Liver (tissue), 9 donors: ENCODE results near the gene MKI67. TPM values are rescaled to one million over a fixed set of nuclear protein-coding genes. Genes with fewer than 3 reads are reported as not detected.

Experiments used
- DNase-seq: peaks from one replicate; pipeline ENCODE4 v3.0.0-alpha.2; 2017; ENCODE audit warnings: low spot score
- H3K27ac ChIP-seq, 2 donors: one replicate each; pipeline ENCODE4 v1.7.0; 2013; ENCODE audit warnings: inconsistent platforms in 2 of 2, low read length in 2 of 2, control low read depth in 1 of 2, low read depth in 1 of 2, mild to moderate bottlenecking in 1 of 2
- H3K27me3 ChIP-seq, 4 donors: one replicate each; pipeline versions ENCODE4 v1.6.1 to v1.7.0; 2013; ENCODE audit warnings: low read length in 3 of 4, inconsistent platforms in 1 of 4, mild to moderate bottlenecking in 1 of 4, moderate library complexity in 1 of 4; ENCODE audit not compliant: control insufficient read depth in 4 of 4, insufficient read depth in 4 of 4
- H3K36me3 ChIP-seq, 4 donors: one replicate each; pipeline versions ENCODE4 v1.6.1 to v1.7.0; 2013; ENCODE audit warnings: low read length in 3 of 4, mild to moderate bottlenecking in 3 of 4, low read depth in 1 of 4, moderate library complexity in 1 of 4; ENCODE audit not compliant: control insufficient read depth in 4 of 4, insufficient read depth in 3 of 4
- H3K4me1 ChIP-seq, 4 donors: one replicate each; pipeline versions ENCODE4 v1.6.1 to v1.7.0; 2013; ENCODE audit warnings: low read length in 3 of 4, mild to moderate bottlenecking in 3 of 4, moderate library complexity in 1 of 4; ENCODE audit not compliant: control insufficient read depth in 4 of 4, insufficient read depth in 4 of 4
- H3K4me3 ChIP-seq, 3 donors: one replicate each; pipeline versions ENCODE4 v1.6.1 to v1.7.0; 2013; ENCODE audit warnings: low read length in 3 of 3, control low read depth in 1 of 3, low read depth in 1 of 3, mild to moderate bottlenecking in 1 of 3
- H3K9ac ChIP-seq, 2 donors: one replicate each; pipeline ENCODE4 v1.7.0; 2013; ENCODE audit warnings: low read length in 2 of 2, mild to moderate bottlenecking in 2 of 2, moderate library complexity in 2 of 2, control low read depth in 1 of 2, low read depth in 1 of 2
- H3K9me3 ChIP-seq, 4 donors: one replicate each; pipeline versions ENCODE4 v1.6.1 to v1.7.0; 2013; ENCODE audit warnings: low read length in 3 of 4; ENCODE audit not compliant: control insufficient read depth in 4 of 4
- EGR1 ChIP-seq, 2 donors: IDR thresholded peaks; 2 replicates each; pipeline ENCODE4 v1.6.1; 2016 to 2018; ENCODE audit warnings: antibody characterized with exemption in 2 of 2, low read depth in 2 of 2
- FOXA1 ChIP-seq: IDR thresholded peaks from 2 replicates; pipeline ENCODE4 v1.6.1; 2016; ENCODE audit warnings: antibody characterized with exemption
- FOXA2 ChIP-seq: IDR thresholded peaks from 2 replicates; pipeline ENCODE4 v1.6.1; 2016; ENCODE audit warnings: antibody characterized with exemption
- GABPA ChIP-seq, 2 donors: IDR thresholded peaks in 1 of 2; conservative IDR thresholded peaks in 1 of 2; 2 replicates each; pipeline ENCODE4 v1.6.1; 2016; ENCODE audit warnings: antibody characterized with exemption in 2 of 2, mild to moderate bottlenecking in 1 of 2, moderate library complexity in 1 of 2
- HNF4A ChIP-seq, 2 donors: conservative IDR thresholded peaks; 2 replicates each; pipeline ENCODE4 v1.6.1; 2016; ENCODE audit warnings: antibody characterized with exemption in 2 of 2, mild to moderate bottlenecking in 2 of 2
- JUND ChIP-seq, 2 donors: IDR thresholded peaks; 2 replicates each; pipeline ENCODE4 v1.6.1; 2016; ENCODE audit warnings: antibody characterized with exemption in 2 of 2
- NR2F2 ChIP-seq: IDR thresholded peaks from 2 replicates; pipeline ENCODE4 v1.6.1; 2016; ENCODE audit warnings: antibody characterized with exemption
- RAD21 ChIP-seq, 2 donors: IDR thresholded peaks; 2 replicates each; pipeline ENCODE4 v1.6.1; 2016; ENCODE audit warnings: antibody characterized with exemption in 2 of 2, mild to moderate bottlenecking in 2 of 2
- REST ChIP-seq: IDR thresholded peaks from 2 replicates; pipeline ENCODE4 v1.6.1; 2016; ENCODE audit warnings: antibody characterized with exemption, mild to moderate bottlenecking
- RXRA ChIP-seq, 2 donors: IDR thresholded peaks; 2 replicates each; pipeline ENCODE4 v1.6.1; 2017 to 2018; ENCODE audit warnings: antibody characterized with exemption in 2 of 2, mild to moderate bottlenecking in 1 of 2
- SP1 ChIP-seq: IDR thresholded peaks from 2 replicates; pipeline ENCODE4 v1.6.1; 2018; ENCODE audit warnings: antibody characterized with exemption, mild to moderate bottlenecking
- TAF1 ChIP-seq: conservative IDR thresholded peaks from 2 replicates; pipeline ENCODE4 v1.6.1; 2016; ENCODE audit warnings: antibody characterized with exemption, mild to moderate bottlenecking
- YY1 ChIP-seq: IDR thresholded peaks from 2 replicates; pipeline ENCODE4 v1.6.1; 2016; ENCODE audit warnings: antibody characterized with exemption, mild to moderate bottlenecking
- ZBTB33 ChIP-seq: IDR thresholded peaks from 2 replicates; pipeline ENCODE4 v1.6.1; 2016; ENCODE audit warnings: antibody characterized with exemption
- WGBS: extraction: QIAGEN DNeasy Blood & Tissue Kit; methylation state at CpG from one replicate; pipeline ENCODE4 v1.1.7; 2013; 5-methylcytosine and 5-hydroxymethylcytosine counted together
- polyA plus RNA-seq, 2 donors: library from polyadenylated mRNA; stranded (reverse) in 1 of 2; unstranded in 1 of 2; fragments of 200-250 nt in 1 of 2; fragments of >200 nt in 1 of 2; fragmentation: Nextera tagmentation in 1 of 2; extraction: Ambion mirVana in 1 of 2; gene quantifications; one replicate each; pipeline versions ENCODE4 v1.2.1 to v1.2.3, GENCODE V29; 2013 to 2015
- total RNA-seq, 2 donors: library from RNA; depleted of rRNA; stranded (reverse); fragments of >200 nt; gene quantifications; one replicate each; pipeline ENCODE4 v1.2.3, GENCODE V29; 2014
- TF ChIP-seq, protein P1 (sequence below): fragments of 150-350 bp; IDR thresholded peaks from 2 replicates; pipeline ENCODE4 v1.5.1; 2017; ENCODE audit warnings: improper control_type of control experiment, low read depth, low read length; ENCODE audit not compliant: missing input control
- donor health status: healthy.
- donor health status: healthy.
- donor health status: healthy.
- donor health status: healthy.
- donor health status: healthy.

Gene MKI67
- total and polyA plus RNA-seq, 4 donors = 0.25 to 54.5 (median 1.1) TPM

GRCh38 chr10:128072046-128072445, 54.2 kb downstream of the MKI67 start:
- no peaks in the 10 kb centered on the region for H3K9me3 ChIP-seq
- no peaks in the 10 kb centered on the region for H3K27me3 ChIP-seq
- 77% methylated on average over 6 of the region's 6 CpGs for WGBS
- peaks cover 0 to 4% (median under 1%) of the 10 kb centered on the region in 4 donors for H3K36me3 ChIP-seq
- no peaks in the 10 kb centered on the region for H3K4me1 ChIP-seq
- H3K4me3 ChIP-seq = no peak overlapping the region
- no peak overlapping the region for H3K9ac ChIP-seq
- no peak for TF ChIP-seq GABPA (IDR thresholded peaks at IDR 0.05 in 1 of 2, conservative IDR thresholded peaks at IDR 0.05 in 1 of 2)
- TF ChIP-seq ZBTB33 = no peak
- no peak for TF ChIP-seq FOXA1
- no peak for TF ChIP-seq REST
- TF ChIP-seq YY1 = no peak
- TF ChIP-seq, protein P1, sequence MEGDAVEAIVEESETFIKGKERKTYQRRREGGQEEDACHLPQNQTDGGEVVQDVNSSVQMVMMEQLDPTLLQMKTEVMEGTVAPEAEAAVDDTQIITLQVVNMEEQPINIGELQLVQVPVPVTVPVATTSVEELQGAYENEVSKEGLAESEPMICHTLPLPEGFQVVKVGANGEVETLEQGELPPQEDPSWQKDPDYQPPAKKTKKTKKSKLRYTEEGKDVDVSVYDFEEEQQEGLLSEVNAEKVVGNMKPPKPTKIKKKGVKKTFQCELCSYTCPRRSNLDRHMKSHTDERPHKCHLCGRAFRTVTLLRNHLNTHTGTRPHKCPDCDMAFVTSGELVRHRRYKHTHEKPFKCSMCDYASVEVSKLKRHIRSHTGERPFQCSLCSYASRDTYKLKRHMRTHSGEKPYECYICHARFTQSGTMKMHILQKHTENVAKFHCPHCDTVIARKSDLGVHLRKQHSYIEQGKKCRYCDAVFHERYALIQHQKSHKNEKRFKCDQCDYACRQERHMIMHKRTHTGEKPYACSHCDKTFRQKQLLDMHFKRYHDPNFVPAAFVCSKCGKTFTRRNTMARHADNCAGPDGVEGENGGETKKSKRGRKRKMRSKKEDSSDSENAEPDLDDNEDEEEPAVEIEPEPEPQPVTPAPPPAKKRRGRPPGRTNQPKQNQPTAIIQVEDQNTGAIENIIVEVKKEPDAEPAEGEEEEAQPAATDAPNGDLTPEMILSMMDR = no peak
- no peak for TF ChIP-seq SP1
- TF ChIP-seq RAD21 (IDR thresholded peaks at IDR 0.05) = no peak
- no peak for TF ChIP-seq JUND (IDR thresholded peaks at IDR 0.05)
- no peak overlapping the region for H3K27ac ChIP-seq
- no peak for DNase-seq

DNA sequence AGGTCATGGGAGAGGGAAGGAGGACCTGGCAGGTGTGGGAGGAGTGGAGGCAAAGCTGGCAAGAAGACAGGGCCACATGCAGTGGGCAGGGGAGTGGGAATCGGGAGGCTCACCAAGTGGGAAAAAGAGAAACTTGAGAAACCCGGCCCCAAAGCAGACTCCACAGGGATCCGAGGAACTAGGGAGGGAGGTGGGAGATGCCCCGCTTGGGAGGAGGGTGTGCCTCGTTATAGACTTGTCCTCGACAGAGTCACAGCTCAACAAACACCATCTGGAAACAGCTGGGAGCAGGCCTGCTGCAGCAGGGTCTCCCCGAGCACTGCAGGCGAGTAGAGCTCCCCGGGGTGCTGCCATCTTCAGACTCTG, 54.8 kb downstream of the MKI67 start:
- Histone ChIP-seq H3K36me3 (peaks cover 0 to 4% (median under 1%) of the 10 kb centered on the region in 4 donors), H3K4me3 (no peak overlapping the region), H3K27ac (no peak overlapping the region), H3K9me3 (no peaks in the 10 kb centered on the region), H3K27me3 (no peaks in the 10 kb centered on the region), H3K4me1 (no peaks in the 10 kb centered on the region), H3K9ac (no peak overlapping the region)
- TF ChIP-seq ZBTB33 (no peak), GABPA (IDR thresholded peaks at IDR 0.05 in 1 of 2, conservative IDR thresholded peaks at IDR 0.05 in 1 of 2) (no peak), HNF4A (conservative IDR thresholded peaks at IDR 0.05) (no peak), RXRA (IDR thresholded peaks at IDR 0.05) (no peak), EGR1 (IDR thresholded peaks at IDR 0.05; ENCODE audit: low read depth in 2 of 2) (no peak), TAF1 (no peak), NR2F2 (no peak), FOXA2 (no peak)
- DNase-seq = no peak
- 68% methylated on average over 9 of the region's 9 CpGs for WGBS
